HG03571 (cell line): ENCODE measurements around the gene EPHB3.

Experiments
- ATAC-seq: cut with Tn5 transposase; IDR thresholded peaks from one replicate; pipeline ENCODE4 v1.9.1; 2021; ENCODE audit not compliant: unreplicated experiment

The EPHB3 gene

GRCh38 chr3:184563561-184563925 is 2.0 kb downstream of the EPHB3 start:
- ATAC-seq = no peak

DNA sequence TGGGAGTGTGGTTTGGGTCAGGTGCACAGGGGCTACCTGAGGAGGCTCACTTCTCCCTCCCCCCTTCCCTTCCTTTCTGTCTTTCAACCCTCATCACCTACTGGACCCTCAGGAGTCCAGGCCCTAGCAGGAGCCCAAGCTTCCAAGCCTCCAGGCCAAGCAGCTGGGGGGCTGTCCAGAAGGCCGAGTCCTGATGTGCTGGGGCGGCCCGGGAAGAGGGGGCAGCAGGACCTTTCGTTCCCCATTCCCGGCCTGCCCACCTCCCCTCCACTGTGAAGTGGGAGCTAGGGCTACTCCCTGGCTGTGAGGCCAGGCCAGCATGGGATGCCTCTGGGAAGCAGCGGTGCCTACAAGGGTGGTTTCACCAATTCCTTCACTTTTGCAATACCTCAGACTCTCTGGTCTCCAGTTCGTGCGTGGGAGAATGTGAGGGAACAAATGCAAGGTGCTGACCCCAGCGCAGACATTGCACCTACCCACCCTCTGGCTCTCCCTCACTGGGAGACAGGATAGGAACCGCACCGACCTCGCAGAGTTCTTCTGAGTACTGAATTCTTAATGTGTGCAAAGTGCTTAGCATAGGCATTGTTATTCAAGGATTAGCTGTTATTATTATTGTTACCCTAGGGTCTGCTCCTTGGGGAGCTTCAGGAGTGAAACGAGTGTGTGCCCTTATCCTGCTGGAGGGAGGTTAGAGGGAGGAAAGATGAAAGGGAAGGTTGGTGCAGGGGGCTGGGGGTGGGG is 2.5 kb downstream of the EPHB3 start:
- no peak for ATAC-seq

GRCh38 chr3:184564685-184565385 is 3.2 kb downstream of the EPHB3 start:
- no peak for ATAC-seq

DNA sequence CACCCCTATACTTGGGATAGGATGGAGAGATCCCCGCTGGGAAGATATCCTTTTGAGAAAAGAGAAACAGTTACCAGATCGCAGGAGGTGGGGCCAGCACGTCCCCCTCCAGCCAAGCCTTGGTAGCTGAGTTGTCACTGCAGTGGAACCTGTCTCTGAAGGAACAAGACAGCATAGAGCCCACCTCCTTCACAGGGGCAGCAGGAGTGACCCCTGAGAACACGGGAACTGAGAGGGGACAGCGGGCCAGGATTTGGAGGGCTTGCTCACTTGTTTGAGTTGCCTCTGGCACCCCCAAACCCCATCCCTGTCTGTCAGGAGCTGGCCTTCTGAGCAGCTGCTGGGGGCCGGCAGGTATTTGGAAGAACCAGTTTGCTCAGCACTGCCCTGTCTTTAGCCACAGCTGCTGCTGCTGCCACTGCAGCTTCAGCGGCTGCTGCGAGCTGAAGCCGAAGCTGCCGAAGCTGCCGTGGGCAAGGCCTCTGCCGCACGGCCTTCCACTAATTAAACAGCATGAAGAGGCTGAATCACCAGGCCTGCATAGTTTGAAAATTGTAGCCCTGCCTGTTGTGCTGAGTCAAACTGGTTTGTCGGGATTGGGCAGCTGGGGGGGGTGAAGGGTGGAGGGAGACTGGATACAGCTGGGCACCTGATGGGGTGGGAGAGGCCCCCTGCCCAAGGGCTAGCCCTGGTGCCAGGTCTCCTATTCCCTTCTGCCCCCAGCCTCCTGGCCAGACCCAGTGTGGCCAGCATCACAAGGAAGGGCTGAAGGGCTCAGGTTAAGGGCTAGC is 4.0 kb downstream of the EPHB3 start:
- no peak for ATAC-seq

DNA sequence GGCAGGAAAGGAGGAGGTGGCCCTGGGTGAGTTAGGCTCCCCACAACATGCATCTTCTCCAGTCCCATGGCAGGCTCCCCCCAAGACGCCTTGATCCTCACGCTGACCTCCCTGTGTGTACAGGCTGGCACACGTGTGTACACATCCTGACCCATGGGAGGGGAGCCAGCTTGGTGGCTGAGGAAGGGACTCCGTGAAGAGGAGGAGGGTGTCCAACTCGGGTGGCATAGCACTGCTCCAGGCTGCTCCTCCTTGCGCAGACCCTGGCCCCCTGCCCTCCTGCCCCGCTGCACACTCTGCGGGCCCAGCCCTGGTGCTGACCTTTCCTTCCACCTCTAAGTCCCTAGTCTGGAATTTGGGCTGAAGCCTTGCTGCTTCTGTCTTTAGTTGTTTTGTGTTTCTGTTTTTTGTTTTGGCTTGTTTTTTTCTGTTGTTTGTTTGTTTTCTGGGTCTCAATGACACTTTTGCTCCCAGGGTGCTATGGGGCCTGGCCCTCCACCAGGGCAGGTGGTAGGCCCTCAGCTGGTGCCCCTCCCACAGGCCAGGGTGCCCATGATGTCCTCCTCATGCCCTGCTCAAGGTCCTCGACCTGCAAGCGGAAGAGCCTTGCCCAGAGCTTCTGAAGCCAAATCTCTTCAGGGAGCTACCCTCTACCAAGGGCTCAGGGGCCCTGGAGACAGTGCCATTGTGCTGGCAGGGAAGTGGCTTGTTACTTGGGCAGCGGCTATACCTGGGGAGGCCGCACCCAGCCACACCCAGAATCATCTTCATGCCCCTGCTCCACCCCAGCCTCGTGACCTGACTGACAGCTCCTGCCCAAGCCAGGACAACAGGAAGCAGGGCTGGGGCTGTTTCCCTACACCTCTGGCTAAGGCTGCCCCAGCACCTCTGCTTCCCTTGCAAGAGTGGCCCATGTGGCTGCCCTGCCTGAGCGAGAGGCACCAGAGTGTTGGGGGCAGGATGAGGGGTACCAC is 5.1 kb downstream of the EPHB3 start:
- no peak for ATAC-seq

- ATAC-seq = no peak
Measured at GRCh38 chr3:184567946-184568559, 6.5 kb downstream of the EPHB3 start.

DNA sequence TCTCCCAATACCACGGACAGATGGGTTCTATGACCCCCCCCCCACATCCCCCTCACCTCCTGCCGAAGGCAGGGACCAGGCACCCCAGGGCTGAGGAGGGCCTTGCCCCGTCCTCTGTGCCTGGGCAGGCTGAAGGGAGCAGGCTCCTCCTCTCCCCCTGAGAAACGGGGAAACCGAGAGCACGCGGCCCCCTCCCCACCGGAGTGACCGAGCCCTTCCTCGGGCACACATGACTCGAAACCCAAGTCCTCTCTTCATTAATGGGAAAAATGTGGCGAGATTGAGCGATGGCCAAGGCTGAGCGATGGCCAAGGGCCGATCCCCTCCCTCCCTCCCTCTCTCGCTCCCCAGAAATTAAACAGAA is 7.0 kb downstream of the EPHB3 start:
- ATAC-seq = no peak

DNA sequence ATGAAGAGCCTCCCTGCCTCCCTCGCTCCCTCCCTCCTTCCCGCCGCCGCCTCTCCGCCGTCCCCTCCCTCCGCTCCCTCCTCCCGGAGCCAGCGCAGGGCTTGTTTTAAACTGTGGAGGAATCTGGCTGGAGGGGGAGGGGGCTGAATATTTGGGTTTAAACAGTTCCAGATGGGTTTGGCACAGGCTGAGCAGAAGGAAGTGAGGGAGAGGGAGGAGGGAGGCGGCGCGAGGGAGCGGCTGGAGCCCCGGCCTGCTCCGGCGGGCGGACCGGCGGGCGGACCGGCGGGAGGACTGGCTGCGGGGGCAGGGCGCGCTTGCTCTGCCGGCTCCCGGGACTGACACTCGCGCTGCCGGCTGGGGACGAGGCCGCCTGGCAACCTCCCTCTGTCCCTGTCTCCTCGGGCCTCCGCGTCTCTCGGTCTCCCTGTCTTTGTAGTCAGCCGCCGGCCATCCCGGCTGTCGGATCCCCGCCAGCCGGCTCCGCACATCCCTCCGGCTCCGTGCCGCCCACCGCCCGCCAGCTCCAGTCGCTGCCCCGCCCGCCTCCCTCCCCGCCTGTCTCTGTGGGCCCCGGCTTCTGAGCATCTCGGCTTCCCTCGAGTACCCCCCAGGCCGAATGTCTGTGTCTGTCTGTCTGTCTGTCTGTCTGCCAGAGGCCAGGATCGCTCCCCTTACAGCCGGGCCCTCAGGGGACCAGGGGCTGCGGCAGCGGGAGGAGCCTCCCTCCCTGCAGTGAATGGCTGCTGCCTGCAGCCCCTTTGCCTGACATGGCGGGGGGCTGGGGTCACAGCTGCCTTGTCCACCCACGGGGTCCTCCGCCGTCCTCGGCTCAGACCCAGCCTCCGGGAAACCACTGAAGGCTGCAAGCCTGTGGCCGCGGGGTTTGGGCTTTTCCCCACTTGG is 7.6 kb downstream of the EPHB3 start:
- no peak for ATAC-seq

- ATAC-seq = no peak
Measured at GRCh38 chr3:184570035-184570434, 8.4 kb downstream of the EPHB3 start.

DNA sequence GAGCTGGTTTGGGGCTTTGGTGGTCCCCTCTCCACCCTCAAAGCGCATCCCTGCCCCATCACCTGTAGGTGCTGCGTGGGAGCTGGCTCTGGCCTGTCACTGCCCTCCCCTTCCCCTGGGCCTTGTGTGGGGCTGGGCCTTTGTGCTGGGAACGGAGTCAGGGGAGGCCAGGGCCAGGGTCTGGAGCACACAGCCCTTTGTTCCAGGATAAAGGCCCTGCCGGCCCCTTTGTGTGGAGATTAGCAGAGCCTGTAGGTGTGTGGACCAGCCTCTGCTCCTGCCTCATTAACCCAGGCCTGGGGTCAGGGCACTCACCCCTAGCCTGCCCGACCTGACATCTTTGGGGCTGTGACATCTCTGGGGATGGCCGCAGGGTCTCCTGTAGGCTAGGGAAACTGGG is 8.9 kb downstream of the EPHB3 start:
- ATAC-seq = no peak

DNA sequence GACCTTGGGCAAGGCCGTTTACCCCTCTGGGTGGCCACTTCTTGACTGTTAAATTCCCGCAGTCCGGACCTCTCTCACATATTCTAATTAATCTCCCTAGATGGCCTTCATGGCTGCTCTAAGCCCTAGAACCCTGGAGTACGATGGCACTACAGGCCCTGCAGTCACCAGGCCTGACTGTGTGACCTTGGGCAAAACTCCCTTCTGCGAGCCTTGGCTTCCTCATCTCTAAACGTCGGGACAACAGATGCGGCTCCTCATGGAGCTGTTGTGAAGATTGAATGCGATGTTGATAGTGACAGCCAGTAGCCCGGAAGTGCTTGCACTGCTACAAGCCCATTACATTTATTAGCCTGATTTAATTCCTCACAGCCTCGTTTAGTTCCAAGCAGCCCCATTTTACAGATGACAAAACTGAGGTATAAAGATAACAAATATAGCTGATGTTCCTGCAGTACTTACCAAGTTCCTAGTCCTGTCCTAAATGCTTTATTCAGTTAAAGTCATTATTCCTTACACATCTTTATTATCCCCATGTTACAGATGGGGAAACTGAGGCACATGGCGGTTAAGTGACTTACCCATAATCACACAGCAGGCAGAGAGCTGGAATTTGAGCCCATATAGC is 10.3 kb downstream of the EPHB3 start:
- ATAC-seq = no peak

DNA sequence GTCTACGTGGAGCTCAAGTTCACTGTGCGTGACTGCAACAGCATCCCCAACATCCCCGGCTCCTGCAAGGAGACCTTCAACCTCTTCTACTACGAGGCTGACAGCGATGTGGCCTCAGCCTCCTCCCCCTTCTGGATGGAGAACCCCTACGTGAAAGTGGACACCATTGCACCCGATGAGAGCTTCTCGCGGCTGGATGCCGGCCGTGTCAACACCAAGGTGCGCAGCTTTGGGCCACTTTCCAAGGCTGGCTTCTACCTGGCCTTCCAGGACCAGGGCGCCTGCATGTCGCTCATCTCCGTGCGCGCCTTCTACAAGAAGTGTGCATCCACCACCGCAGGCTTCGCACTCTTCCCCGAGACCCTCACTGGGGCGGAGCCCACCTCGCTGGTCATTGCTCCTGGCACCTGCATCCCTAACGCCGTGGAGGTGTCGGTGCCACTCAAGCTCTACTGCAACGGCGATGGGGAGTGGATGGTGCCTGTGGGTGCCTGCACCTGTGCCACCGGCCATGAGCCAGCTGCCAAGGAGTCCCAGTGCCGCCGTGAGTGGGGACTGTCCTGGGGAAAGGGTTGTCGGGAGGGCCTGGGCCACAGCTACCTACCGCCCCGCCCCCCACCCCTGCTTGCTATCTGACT is 11.2 kb downstream of the EPHB3 start:
- ATAC-seq = no peak

DNA sequence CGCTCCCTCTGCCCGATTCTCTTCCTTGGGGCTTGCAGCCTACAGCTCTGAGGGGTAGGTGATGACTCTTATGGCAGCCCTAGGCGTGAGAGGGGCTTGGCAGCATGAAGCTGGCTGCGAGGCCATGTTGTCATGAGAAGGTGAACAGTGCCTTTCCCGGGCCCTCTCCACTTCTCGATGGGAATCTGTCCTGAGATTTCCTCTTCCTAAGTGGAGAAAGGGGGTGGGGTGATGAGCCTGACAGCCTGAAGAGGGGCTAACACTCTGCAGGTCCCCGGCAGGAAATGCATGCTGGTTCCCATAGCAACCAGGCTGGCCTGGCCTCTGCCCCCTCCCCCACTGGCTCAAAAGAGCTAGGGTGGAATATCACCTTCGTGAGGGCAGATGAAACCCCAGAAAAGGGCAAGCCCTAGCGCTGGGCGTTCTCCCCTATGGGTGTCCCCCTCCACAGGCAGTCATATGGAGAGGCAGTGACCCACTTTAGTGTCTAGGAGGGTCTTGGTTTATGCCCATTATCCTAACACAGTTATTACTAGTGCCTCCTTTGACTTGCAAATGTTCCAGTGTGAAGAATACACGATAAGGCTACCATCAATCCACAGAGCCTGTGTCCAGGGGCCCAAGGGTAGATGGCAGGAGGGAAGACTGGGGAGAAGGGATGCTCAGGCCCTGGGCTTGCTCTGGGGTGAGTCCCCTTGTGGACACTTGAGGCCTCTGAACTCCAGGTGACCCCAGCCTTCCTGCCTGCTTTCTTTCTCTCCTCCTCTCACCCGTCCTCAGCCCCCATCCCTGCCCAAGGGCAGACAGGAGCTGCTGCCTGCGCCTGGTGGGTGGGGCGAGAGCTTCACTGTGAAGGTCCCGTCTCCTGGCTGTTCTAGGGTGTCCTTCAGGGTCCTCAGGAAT is 13.2 kb downstream of the EPHB3 start:
- ATAC-seq = no peak

DNA sequence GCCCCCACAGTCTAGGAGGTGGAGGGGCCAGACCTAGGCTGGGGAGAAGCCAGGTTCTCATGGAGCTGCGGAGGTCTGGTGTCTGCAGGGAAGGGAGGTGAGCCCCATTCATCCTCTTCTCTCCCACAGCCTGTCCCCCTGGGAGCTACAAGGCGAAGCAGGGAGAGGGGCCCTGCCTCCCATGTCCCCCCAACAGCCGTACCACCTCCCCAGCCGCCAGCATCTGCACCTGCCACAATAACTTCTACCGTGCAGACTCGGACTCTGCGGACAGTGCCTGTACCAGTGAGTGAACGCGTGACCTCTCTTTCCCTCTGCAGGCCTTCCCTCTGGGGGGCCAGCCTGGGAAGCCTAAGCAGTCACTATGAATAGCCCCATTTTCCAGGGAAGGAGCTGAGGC is 14.1 kb downstream of the EPHB3 start:
- no peak for ATAC-seq

GRCh38 chr3:184576457-184577240 is 15.1 kb downstream of the EPHB3 start:
- ATAC-seq = no peak

DNA sequence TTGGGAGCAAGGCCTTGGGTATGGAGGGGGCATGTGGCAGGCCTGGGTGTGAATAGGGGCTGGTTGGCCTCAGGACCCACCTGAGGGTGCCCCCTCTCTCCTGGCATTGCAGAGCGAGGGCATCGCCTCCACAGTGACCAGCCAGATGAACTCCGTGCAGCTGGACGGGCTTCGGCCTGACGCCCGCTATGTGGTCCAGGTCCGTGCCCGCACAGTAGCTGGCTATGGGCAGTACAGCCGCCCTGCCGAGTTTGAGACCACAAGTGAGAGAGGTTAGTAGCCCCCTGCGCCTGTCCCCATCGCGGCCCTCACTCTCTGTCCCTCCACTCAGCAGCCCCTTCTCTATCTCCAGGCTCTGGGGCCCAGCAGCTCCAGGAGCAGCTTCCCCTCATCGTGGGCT is 16.0 kb downstream of the EPHB3 start:
- ATAC-seq = no peak

DNA sequence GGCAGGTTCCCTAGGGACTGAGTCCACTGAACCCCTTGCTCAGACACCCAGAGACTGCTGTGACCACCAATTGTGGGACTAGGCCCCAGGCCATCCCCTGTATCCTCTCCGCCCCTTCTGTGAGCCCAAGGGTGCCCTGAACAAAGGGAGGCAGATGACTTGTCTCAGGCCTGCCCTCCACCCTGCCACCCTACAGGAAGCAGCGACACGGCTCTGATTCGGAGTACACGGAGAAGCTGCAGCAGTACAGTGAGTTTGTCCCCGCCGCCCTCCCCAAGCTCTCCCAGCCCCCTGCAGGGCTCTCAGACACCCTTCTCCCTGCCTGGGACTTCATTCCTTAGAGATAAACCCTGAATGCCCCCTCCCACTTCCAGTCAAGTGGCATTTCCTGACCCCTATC is 16.6 kb downstream of the EPHB3 start:
- no peak for ATAC-seq
